Measurements from ENCODE around the gene CCR9. TPM values are rescaled to one million over a fixed set of nuclear protein-coding genes. Genes with fewer than 3 reads are reported as not detected.

Gene CCR9
- total RNA-seq, 4 donors from 2014 or later, result 2.1 to 7.4 (median 3.7) TPM

- H3K27ac ChIP-seq, result peak overlapping the region in 2 of 4 donors; percentile 12 to 64
- TF ChIP-seq POLR2A (IDR thresholded peaks at IDR 0.05) (no peak), CTCF (IDR thresholded peaks at IDR 0.05) (no peak)
These were observed 18.1 kb upstream of the CCR9 start for GRCh38 chr3:45868213-45868612.

DNA sequence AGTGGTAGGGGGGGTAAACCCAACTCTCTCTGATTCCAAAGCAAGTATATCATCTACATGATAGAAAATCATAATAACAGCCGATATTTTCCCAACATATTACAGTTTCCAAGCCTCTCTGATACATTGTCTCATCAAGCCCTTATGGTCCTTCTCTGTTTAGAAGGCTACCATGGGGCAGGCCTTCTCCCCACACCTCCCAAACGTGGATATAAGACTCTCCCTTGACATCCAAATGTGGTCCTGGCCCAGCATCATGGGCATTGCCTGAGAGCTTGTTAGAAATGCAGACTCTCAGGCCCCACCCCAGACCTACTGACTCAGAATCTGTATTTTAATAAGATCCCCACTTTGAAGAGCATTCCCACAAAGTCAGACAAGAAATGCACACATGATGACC lies 17.7 kb upstream of the CCR9 start:
- no peak for DNase-seq
- H3K27me3 ChIP-seq, result no peaks in the 10 kb centered on the region
- H3K4me3 ChIP-seq, result no peak overlapping the region
- H3K36me3 ChIP-seq, result no peaks in the 10 kb centered on the region
- TF ChIP-seq CTCF (IDR thresholded peaks at IDR 0.05) (no peak), POLR2A (IDR thresholded peaks at IDR 0.05) (no peak)
- peak overlapping the region in 2 of 4 donors; percentile 12 to 64 for H3K27ac ChIP-seq
- H3K4me1 ChIP-seq, result peaks cover 0 to 22% (median 2%) of the 10 kb centered on the region in 4 donors
- no peaks in the 10 kb centered on the region for H3K9me3 ChIP-seq

More at GRCh38 chr3:45868213-45868612, 18.1 kb upstream of the CCR9 start:
- Histone ChIP-seq H3K4me1 (peaks cover 0 to 22% (median 2%) of the 10 kb centered on the region in 4 donors), H3K36me3 (no peaks in the 10 kb centered on the region), H3K27me3 (no peaks in the 10 kb centered on the region), H3K9me3 (no peaks in the 10 kb centered on the region), H3K4me3 (no peak overlapping the region)
- DNase-seq, result no peak

DNA sequence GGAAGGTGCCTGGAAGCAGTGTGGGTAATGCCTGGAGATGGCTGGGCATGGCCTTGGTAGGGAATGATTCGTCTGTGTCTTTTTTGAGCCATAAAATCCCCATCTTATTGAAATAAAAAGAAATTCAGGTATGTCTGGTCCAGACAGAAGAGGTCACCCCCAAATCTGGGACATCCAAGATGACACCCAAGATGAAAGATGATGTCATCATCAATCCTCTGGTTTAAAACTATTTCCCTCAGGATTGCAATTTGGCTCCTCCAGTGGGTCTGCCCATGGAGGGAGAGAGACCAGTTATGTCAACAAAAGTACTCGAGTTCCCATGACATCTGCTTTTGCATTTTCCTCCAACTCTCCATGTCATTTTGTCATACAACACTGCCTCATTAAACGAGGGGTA lies 16.7 kb upstream of the CCR9 start:
- no peak for TF ChIP-seq POLR2A (IDR thresholded peaks at IDR 0.05)
- TF ChIP-seq CTCF (IDR thresholded peaks at IDR 0.05), result no peak
- H3K4me1 ChIP-seq, result peaks cover 0 to 20% (median 2%) of the 10 kb centered on the region in 4 donors
- no peak for DNase-seq
- no peaks in the 10 kb centered on the region for H3K27me3 ChIP-seq
- H3K27ac ChIP-seq, result peak overlapping the region in 3 of 4 donors; percentile 37 to 64 (median 56)
- H3K9me3 ChIP-seq, result no peaks in the 10 kb centered on the region
- H3K36me3 ChIP-seq, result no peaks in the 10 kb centered on the region
- H3K4me3 ChIP-seq, result no peak overlapping the region

DNA sequence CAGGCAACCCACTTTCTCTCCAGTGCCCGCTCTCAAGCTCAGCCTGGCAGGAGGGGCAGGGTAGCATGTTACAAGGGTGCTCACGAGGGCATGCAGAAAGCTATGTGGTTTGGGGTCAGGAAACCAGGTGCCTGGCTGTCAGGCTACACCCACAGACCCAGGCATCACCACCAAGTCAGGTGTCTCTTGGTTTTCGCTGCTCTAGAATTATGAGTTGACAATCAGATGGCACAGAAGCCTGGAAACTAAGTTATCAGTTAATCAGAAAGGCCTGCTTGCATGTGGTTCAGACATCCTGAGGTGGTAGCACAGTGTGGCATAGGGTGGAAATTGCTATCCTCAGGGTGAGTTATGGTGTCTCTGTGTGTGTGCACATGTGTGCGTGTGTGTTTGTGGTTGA lies 16.2 kb upstream of the CCR9 start:
- H3K4me1 ChIP-seq, result peaks cover 0 to 16% (median 2%) of the 10 kb centered on the region in 4 donors
- peak overlapping the region in 3 of 4 donors; percentile 37 to 64 (median 56) for H3K27ac ChIP-seq
- no peaks in the 10 kb centered on the region for H3K27me3 ChIP-seq
- no peak for TF ChIP-seq POLR2A (IDR thresholded peaks at IDR 0.05)
- no peak for TF ChIP-seq CTCF (IDR thresholded peaks at IDR 0.05)
- no peaks in the 10 kb centered on the region for H3K36me3 ChIP-seq
- no peak overlapping the region for H3K4me3 ChIP-seq
- no peaks in the 10 kb centered on the region for H3K9me3 ChIP-seq
- DNase-seq, result peak in 2 of 3 donors; percentile 84 to 85

DNA sequence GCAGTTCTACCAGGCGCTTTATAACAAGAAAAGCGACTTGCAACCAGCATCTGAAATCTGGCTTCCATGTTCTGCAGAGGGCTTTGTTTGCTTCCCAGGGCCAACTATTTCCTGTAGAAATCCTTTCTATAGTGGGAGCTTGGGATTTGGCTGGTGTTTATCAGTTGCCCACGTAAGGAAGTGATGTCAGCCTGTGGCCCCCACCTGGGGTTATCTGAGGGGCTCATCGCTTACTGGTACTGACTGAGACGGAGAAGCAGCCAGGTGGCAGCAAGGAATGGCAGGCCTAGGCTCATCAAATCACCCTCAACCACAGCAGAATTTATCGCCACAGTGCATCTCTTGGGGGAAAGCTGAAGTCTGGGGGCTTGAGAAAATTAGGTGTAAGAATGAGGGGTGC lies 14.6 kb upstream of the CCR9 start:
- Histone ChIP-seq H3K27ac (peak overlapping the region in 3 of 4 donors; percentile 2 to 55 (median 37)), H3K27me3 (no peaks in the 10 kb centered on the region), H3K4me1 (peaks cover 0 to 16% (median 2%) of the 10 kb centered on the region in 4 donors), H3K9me3 (no peaks in the 10 kb centered on the region), H3K4me3 (no peak overlapping the region), H3K36me3 (no peaks in the 10 kb centered on the region)
- TF ChIP-seq CTCF (IDR thresholded peaks at IDR 0.05), result no peak
- TF ChIP-seq POLR2A (IDR thresholded peaks at IDR 0.05), result no peak
- no peak for DNase-seq

DNA sequence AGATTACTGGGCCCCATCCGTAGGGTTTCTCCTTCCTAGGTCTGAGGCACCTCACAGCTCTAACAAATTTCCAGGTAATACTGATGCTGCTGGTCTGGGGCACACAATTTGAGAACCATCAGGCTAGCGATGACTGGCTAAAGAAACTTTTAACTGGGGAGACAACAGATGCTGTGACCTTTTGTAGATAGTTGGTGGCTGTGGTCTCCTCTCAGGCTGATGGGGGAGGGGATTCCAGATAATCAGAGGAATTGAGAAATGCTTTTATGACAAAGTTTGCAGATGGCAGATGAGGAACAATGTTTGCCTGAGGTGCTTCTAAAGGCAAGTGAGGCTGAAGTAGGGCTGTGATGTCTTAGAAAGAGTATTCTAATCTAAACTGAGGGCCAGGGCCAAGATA lies 13.8 kb upstream of the CCR9 start:
- H3K27me3 ChIP-seq, result no peaks in the 10 kb centered on the region
- peaks cover 0 to 16% (median 2%) of the 10 kb centered on the region in 4 donors for H3K4me1 ChIP-seq
- peak overlapping the region in 3 of 4 donors; percentile 2 to 55 (median 37) for H3K27ac ChIP-seq

More for the DNA sequence above, 13.8 kb upstream of the CCR9 start:
- TF ChIP-seq POLR2A (IDR thresholded peaks at IDR 0.05) (no peak), CTCF (IDR thresholded peaks at IDR 0.05) (no peak)
- no peak for DNase-seq
- H3K36me3 ChIP-seq, result no peaks in the 10 kb centered on the region
- H3K4me3 ChIP-seq, result no peak overlapping the region
- H3K9me3 ChIP-seq, result no peaks in the 10 kb centered on the region
